ENCODE data around the gene OR52B2.

GRCh38 chr11:6205366-6205765 lies 35.2 kb upstream of the OR52B2 start, which contains the start of gene C11orf42:
- TF ChIP-seq YY1 (IDR thresholded peaks at IDR 0.05) (no peak), SP1 (IDR thresholded peaks at IDR 0.05) (no peak), JUND (IDR thresholded peaks at IDR 0.05) (no peak), TAF1 (conservative IDR thresholded peaks at IDR 0.05) (no peak), RXRA (IDR thresholded peaks at IDR 0.05) (no peak)
- TF ChIP-seq, protein P1, sequence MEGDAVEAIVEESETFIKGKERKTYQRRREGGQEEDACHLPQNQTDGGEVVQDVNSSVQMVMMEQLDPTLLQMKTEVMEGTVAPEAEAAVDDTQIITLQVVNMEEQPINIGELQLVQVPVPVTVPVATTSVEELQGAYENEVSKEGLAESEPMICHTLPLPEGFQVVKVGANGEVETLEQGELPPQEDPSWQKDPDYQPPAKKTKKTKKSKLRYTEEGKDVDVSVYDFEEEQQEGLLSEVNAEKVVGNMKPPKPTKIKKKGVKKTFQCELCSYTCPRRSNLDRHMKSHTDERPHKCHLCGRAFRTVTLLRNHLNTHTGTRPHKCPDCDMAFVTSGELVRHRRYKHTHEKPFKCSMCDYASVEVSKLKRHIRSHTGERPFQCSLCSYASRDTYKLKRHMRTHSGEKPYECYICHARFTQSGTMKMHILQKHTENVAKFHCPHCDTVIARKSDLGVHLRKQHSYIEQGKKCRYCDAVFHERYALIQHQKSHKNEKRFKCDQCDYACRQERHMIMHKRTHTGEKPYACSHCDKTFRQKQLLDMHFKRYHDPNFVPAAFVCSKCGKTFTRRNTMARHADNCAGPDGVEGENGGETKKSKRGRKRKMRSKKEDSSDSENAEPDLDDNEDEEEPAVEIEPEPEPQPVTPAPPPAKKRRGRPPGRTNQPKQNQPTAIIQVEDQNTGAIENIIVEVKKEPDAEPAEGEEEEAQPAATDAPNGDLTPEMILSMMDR (IDR thresholded peaks at IDR 0.05; ENCODE audit: low read depth, low read length, missing input control) = no peak
- TF ChIP-seq, protein P2, sequence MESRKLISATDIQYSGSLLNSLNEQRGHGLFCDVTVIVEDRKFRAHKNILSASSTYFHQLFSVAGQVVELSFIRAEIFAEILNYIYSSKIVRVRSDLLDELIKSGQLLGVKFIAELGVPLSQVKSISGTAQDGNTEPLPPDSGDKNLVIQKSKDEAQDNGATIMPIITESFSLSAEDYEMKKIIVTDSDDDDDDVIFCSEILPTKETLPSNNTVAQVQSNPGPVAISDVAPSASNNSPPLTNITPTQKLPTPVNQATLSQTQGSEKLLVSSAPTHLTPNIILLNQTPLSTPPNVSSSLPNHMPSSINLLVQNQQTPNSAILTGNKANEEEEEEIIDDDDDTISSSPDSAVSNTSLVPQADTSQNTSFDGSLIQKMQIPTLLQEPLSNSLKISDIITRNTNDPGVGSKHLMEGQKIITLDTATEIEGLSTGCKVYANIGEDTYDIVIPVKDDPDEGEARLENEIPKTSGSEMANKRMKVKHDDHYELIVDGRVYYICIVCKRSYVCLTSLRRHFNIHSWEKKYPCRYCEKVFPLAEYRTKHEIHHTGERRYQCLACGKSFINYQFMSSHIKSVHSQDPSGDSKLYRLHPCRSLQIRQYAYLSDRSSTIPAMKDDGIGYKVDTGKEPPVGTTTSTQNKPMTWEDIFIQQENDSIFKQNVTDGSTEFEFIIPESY (IDR thresholded peaks at IDR 0.05) = no peak
- TF ChIP-seq, protein P3, sequence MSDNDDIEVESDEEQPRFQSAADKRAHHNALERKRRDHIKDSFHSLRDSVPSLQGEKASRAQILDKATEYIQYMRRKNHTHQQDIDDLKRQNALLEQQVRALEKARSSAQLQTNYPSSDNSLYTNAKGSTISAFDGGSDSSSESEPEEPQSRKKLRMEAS (IDR thresholded peaks at IDR 0.05) = no peak
